Prostate gland (tissue), 2 donors: Measurements from ENCODE around the gene NARF. TPM values are rescaled to one million over a fixed set of nuclear protein-coding genes. Genes with fewer than 3 reads are reported as not detected.

Source experiments
- DNase-seq: peaks from one replicate; pipeline ENCODE4 v3.0.0-alpha.2; 2019; ENCODE audit warnings: low spot score
- H3K27ac ChIP-seq, 2 donors: fragments of 200-600 bp; sonication (generic); 2 replicates each; pipeline ENCODE4 v1.5.1; 2017 to 2019
- H3K27me3 ChIP-seq: fragments of 200-600 bp; sonication (generic); replicated peaks from 2 replicates; pipeline ENCODE4 v1.5.1; 2019; ENCODE audit not compliant: insufficient read depth
- H3K36me3 ChIP-seq, 2 donors: fragments of 200-600 bp; sonication (generic); 1 replicate in 1 of 2; 2 replicates in 1 of 2; pipeline versions ENCODE4 v1.5.1 to v1.8.1; 2017 to 2019
- H3K4me1 ChIP-seq: fragments of 200-600 bp; sonication (generic); replicated peaks from 2 replicates; pipeline ENCODE4 v1.5.1; 2019
- H3K4me3 ChIP-seq, 2 donors: fragments of 200-600 bp; sonication (generic); 2 replicates each; pipeline ENCODE4 v1.5.1; 2017 to 2019
- H3K9me3 ChIP-seq: fragments of 200-600 bp; sonication (generic); 2 replicates; pipeline ENCODE4 v1.5.1; 2017
- POLR2A ChIP-seq: fragments of 450-650 bp; IDR thresholded peaks from one replicate; pipeline ENCODE4 v1.6.1; 2016; ENCODE audit warnings: antibody characterized with exemption, mild to moderate bottlenecking
- POLR2AphosphoS5 ChIP-seq: sonication (generic); formaldehyde crosslinking; IDR thresholded peaks from one replicate; pipeline ENCODE4 v1.6.1; 2017; ENCODE audit warnings: antibody characterized with exemption
- whole genome bisulfite sequencing: methylation state at CpG from one replicate; pipeline ENCODE4 v1.1.5; 2018; 5-methylcytosine and 5-hydroxymethylcytosine counted together
- intact Hi-C: fragments of 100-400 bp; cut with DNase I; formaldehyde crosslinking; loops from one replicate; pipeline ENCODE4 v1.14.2; 2022
- total RNA-seq, 2 donors: library from RNA; depleted of rRNA; stranded (reverse); fragments of >200 nt; gene quantifications; one replicate each; pipeline ENCODE4 v1.1.0, GENCODE V29; 2016
- TF ChIP-seq, protein P1 (sequence below), 4 experiments: fragments of 200-600 bp in 2 of 4; fragments of 450-650 bp in 2 of 4; sonication (generic) in 2 of 4; IDR thresholded peaks; 1 replicate in 3 of 4; 2 replicates in 1 of 4; pipeline ENCODE4 v1.5.1; 2016 to 2019; ENCODE audit warnings: antibody characterized with exemption in 4 of 4, mild to moderate bottlenecking in 2 of 4, moderate library complexity in 2 of 4

Gene NARF
- total RNA-seq, 2 donors from 2014 or later = 38.4 to 68.1 TPM

DNA sequence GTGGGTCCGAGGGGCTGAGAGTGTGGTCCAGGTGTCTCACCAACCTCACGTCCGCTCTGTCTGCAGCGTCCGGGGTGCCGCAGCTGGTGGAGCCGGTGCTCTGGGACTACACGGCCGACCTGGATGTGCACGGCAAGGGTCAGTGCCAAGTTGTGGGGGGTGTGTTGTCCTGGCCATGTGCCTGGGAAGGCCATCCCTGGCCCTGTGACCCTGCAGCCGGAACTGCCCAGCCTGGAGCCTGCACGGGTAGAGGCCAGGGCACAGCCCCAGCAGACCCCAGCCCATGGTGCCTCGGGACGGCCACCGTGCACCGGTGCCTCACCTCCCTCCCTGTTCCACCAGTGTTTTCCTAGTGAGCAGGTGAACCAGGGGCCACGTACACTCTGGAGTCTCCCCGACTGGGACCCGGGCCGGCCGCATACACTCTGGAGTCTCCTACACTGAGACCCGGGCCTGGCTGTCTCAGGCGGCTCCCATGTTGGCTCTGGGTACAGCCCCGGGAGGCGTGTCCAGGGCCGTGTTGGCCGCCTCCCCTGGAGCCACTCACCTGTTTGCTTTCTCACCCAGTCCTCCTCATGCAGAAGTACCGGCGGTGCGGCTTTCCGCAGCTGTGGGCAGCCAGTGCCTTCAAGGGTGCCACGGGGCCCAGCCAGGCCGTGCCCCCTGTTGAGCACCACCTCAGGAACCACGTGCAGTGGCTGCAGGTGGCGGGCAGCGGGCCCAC is 21.8 kb upstream of the NARF start:
- intact Hi-C loops = no loop called here
- no peaks in the 10 kb centered on the region for H3K36me3 ChIP-seq

DNA sequence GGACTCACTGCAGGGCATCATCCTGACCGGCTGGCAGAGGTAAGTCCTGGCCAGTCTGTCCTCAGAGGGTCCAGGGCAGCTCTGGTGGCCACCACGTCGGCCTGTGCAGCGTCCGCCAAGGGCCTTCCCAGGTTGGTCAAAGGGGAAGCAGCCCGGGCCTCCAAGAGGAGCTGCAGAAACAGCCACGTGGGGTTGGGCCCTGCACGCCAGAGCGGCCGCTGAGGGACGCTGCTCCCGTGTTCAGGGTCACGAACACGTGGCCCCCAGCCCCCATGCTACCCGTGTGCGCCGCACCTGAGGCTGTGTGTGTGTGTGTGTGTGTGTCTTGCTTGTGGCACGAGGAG is 21.2 kb upstream of the NARF start:
- TF ChIP-seq POLR2A = no peak
- TF ChIP-seq, protein P1, sequence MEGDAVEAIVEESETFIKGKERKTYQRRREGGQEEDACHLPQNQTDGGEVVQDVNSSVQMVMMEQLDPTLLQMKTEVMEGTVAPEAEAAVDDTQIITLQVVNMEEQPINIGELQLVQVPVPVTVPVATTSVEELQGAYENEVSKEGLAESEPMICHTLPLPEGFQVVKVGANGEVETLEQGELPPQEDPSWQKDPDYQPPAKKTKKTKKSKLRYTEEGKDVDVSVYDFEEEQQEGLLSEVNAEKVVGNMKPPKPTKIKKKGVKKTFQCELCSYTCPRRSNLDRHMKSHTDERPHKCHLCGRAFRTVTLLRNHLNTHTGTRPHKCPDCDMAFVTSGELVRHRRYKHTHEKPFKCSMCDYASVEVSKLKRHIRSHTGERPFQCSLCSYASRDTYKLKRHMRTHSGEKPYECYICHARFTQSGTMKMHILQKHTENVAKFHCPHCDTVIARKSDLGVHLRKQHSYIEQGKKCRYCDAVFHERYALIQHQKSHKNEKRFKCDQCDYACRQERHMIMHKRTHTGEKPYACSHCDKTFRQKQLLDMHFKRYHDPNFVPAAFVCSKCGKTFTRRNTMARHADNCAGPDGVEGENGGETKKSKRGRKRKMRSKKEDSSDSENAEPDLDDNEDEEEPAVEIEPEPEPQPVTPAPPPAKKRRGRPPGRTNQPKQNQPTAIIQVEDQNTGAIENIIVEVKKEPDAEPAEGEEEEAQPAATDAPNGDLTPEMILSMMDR (IDR thresholded peaks at IDR 0.05) = no peak
- TF ChIP-seq POLR2AphosphoS5 = no peak
- H3K27ac ChIP-seq = no peak overlapping the region
- no peak for DNase-seq
- intact Hi-C loops = no loop called here
- no peaks in the 10 kb centered on the region for H3K4me1 ChIP-seq
- no peak overlapping the region for H3K4me3 ChIP-seq
- H3K27me3 ChIP-seq = no peaks in the 10 kb centered on the region
- no peaks in the 10 kb centered on the region for H3K9me3 ChIP-seq
- 89% methylated on average over 17 of the region's 18 CpGs for WGBS
- H3K36me3 ChIP-seq = no peaks in the 10 kb centered on the region

More for the DNA sequence above, 21.8 kb upstream of the NARF start:
- TF ChIP-seq POLR2AphosphoS5 = no peak
- TF ChIP-seq, protein P1 (IDR thresholded peaks at IDR 0.05) = no peak
- no peak for TF ChIP-seq POLR2A
- Histone ChIP-seq H3K27me3 (no peaks in the 10 kb centered on the region), H3K4me1 (no peaks in the 10 kb centered on the region), H3K4me3 (no peak overlapping the region), H3K9me3 (no peaks in the 10 kb centered on the region), H3K27ac (no peak overlapping the region)
- no peak for DNase-seq
- 86% methylated on average over 35 of the region's 36 CpGs for WGBS

DNA sequence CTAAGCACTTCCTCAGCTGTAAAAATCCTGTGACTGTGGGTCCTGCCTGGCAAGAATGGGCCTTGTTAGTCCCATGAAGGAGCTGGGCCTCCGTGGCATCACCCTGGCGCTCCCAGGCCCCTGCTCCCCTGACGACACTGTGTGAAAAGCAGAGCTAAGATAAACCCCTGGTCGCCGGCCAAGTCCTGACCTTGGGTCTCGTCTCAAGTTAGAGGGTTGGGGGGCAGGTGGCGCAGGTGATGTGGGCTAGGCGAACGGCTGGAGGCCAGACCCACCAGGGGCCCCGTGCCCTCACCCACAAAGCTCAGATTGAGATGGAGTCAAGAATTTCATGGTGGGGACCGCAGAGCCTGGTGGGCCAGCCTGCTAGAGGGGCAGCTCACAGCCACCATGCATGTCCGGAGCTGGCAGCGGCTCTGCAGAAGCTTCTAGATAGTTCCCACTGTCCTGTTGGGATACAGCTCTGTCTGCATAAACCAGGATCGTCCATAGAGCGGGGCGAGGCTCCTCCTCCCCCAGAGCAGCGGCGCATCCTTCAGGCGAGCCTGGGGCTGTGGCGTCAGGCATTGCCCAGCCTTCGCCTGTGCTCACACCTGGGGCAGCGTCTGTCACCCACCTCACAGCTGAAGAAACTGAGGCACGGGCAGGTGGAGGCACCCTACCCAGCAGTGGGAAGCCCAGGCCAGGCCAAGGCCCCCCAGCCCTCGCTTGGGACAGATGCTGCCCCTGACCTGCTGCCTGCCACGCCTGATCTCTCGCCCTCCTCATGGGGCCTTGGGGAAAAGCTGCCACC is 19.9 kb upstream of the NARF start:
- TF ChIP-seq, protein P1 (IDR thresholded peaks at IDR 0.05) = no peak
- no peak for TF ChIP-seq POLR2A
- TF ChIP-seq POLR2AphosphoS5 = no peak
- WGBS = 88% methylated on average over 25 of the region's 26 CpGs
- H3K36me3 ChIP-seq = peaks cover 0 to 10% of the 10 kb centered on the region in 2 donors
- H3K27ac ChIP-seq = no peak overlapping the region
- intact Hi-C loops = no loop called here
- H3K4me1 ChIP-seq = no peaks in the 10 kb centered on the region
- no peaks in the 10 kb centered on the region for H3K27me3 ChIP-seq
- H3K9me3 ChIP-seq = no peaks in the 10 kb centered on the region
- H3K4me3 ChIP-seq = no peak overlapping the region
- DNase-seq = no peak

DNA sequence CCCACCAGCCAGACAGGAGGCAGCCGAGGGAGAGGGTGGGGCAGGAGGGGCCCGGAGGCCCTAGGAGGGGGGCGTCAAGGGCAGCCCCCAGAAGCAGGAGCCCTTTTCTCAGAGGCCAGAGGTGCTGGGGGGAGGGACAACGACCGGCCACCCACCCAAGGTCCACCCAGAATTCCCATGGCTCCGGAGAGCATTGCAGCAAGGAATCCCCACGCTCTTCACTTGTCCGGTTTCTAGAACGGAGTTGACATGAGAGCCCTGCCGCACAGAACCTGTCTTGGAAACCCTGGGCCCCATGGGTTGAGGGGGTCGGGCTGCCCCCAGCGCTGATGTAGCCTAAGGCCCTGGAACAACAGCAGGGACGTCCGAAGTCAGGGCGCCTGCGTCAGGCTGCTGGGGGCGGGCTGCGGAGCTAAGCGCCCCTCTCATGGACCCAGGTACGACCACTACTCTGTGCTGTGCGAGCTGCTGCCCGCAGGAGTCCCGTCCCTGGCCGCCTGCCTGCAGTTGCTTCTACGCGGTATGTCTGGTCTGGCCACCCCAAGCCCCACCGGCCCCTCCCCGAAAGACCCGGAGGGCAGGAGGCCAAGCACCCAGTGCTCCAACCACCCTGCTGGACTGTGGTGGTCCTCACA is 19.2 kb upstream of the NARF start:
- intact Hi-C loops = no loop called here
- H3K36me3 ChIP-seq = peaks cover 0 to 10% of the 10 kb centered on the region in 2 donors
- H3K27ac ChIP-seq = no peak overlapping the region
- no peak for DNase-seq
- TF ChIP-seq, protein P1 (IDR thresholded peaks at IDR 0.05) = no peak
- TF ChIP-seq POLR2A (no peak), POLR2AphosphoS5 (no peak)
- H3K27me3 ChIP-seq = no peaks in the 10 kb centered on the region
- 86% methylated on average over 25 of the region's 29 CpGs for WGBS
- H3K4me1 ChIP-seq = no peaks in the 10 kb centered on the region
- no peaks in the 10 kb centered on the region for H3K9me3 ChIP-seq
- no peak overlapping the region for H3K4me3 ChIP-seq
